Measurements from ENCODE around the gene ZNF407. TPM values are rescaled to one million over a fixed set of nuclear protein-coding genes. Genes with fewer than 3 reads are reported as not detected.

ZNF407 gene
- total RNA-seq, 5 donors from 2014 or later (not counting 1 experiment from before 2014, with no cell fraction given): 22.9 to 37.4 (median 24.4) TPM

GRCh38 chr18:74577019-74577418 lies 20.7 kb upstream of the ZNF407 start:
- CTCF ChIA-PET: no interaction called here
- no peak overlapping the region for H3K27ac ChIP-seq (ENCODE audit: low read length)
- POLR2A ChIA-PET: interaction anchor here in 1 of 2 donors (0.6 kb wide), 1 partner anchor 9 kb away, joined by 7 read pairs; no protein-coding TSS in a partner anchor
- Mint-ChIP-seq H3K27me3 (peaks cover 19 to 31% of the 10 kb centered on the region in 2 donors), H3K4me3 (no peak overlapping the region), H3K4me1 (no peaks in the 10 kb centered on the region), H3K36me3 (no peaks in the 10 kb centered on the region), H3K27ac (no peak overlapping the region), H3K9me3 (no peaks in the 10 kb centered on the region)
- no peaks in the 10 kb centered on the region for H3K4me1 ChIP-seq (ENCODE audit: control insufficient read depth in 1 of 2, extremely low read depth in 1 of 2, insufficient read depth in 2 of 2, low read length in 2 of 2)
- DNase-seq (no peak), ATAC-seq (replicated peaks in 1 of 4) (no peak)
- WGBS (ENCODE audit: insufficient coverage): 59% methylated on average over 5 of the region's 5 CpGs
- H3K9me3 ChIP-seq: no peaks in the 10 kb centered on the region
- no peak overlapping the region for H3K4me3 ChIP-seq (ENCODE audit: control insufficient read depth in 1 of 2, extremely low read depth in 1 of 2, low read length in 1 of 2)
- peaks cover 0 to 23% of the 10 kb centered on the region in 2 experiments for H3K27me3 ChIP-seq (replicated peaks in 1 of 2; ENCODE audit: control insufficient read depth in 2 of 2, extremely low read depth in 1 of 2, insufficient read depth in 2 of 2, low read length in 1 of 2)
- H3K36me3 ChIP-seq (ENCODE audit: control insufficient read depth in 2 of 2, extremely low read depth in 1 of 2, insufficient read depth in 1 of 2, low read length in 1 of 2): no peaks in the 10 kb centered on the region

DNA sequence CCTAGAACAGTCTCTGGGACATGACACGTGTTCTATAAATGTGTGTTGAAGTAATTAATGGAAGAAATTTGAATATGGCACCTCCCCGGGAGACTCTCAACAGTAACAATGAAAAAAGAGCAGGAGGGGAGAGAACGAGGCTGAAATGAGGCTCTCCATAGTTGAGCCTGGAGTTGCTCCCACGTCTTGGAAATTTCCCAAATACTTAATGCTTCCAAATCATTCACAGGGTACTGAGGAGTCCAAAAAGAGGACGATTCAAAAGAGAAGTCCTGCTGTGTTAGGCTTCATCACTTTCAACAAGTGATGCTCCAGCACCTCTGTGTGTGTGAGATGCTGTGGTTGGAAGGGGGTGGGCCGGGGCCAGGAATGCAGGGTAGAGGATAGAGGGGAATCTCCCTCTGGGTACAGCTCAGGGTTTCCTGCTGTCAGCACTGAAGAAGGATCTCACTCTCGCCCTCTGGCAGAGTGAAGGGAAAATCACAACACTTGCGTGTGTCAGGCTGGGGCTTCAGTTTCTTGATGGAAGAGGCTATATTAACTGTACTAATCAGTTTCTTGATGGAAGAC lies 18.1 kb upstream of the ZNF407 start:
- H3K36me3 Mint-ChIP-seq: no peaks in the 10 kb centered on the region
- H3K27me3 Mint-ChIP-seq: peaks cover 27 to 44% of the 10 kb centered on the region in 2 donors
- Histone ChIP-seq H3K9me3 (no peaks in the 10 kb centered on the region), H3K27me3 (replicated peaks in 1 of 2; ENCODE audit: control insufficient read depth in 2 of 2, extremely low read depth in 1 of 2, insufficient read depth in 2 of 2, low read length in 1 of 2) (peaks cover 0 to 20% of the 10 kb centered on the region in 2 experiments), H3K4me3 (ENCODE audit: control insufficient read depth in 1 of 2, extremely low read depth in 1 of 2, low read length in 1 of 2) (no peak overlapping the region), H3K4me1 (ENCODE audit: control insufficient read depth in 1 of 2, extremely low read depth in 1 of 2, insufficient read depth in 2 of 2, low read length in 2 of 2) (no peaks in the 10 kb centered on the region), H3K27ac (ENCODE audit: low read length) (no peak overlapping the region), H3K36me3 (ENCODE audit: control insufficient read depth in 2 of 2, extremely low read depth in 1 of 2, insufficient read depth in 1 of 2, low read length in 1 of 2) (no peaks in the 10 kb centered on the region)
- CTCF ChIA-PET: no interaction called here
- DNase-seq (no peak), ATAC-seq (replicated peaks in 1 of 4) (no peak)
- H3K27ac Mint-ChIP-seq: no peak overlapping the region
- no peaks in the 10 kb centered on the region for H3K9me3 Mint-ChIP-seq
- H3K4me3 Mint-ChIP-seq: no peak overlapping the region
- no CpG with 5 or more reads among the region's 8 CpGs for WGBS (ENCODE audit: insufficient coverage)
- H3K4me1 Mint-ChIP-seq: no peaks in the 10 kb centered on the region
- POLR2A ChIA-PET: interaction anchor here in 1 of 2 donors (0.5 kb wide), 1 partner anchor 19 kb away, joined by 3 read pairs; no protein-coding TSS in a partner anchor

- H3K4me1 Mint-ChIP-seq: no peaks in the 10 kb centered on the region
These were observed 15.0 kb upstream of the ZNF407 start for GRCh38 chr18:74582642-74583041.

DNA sequence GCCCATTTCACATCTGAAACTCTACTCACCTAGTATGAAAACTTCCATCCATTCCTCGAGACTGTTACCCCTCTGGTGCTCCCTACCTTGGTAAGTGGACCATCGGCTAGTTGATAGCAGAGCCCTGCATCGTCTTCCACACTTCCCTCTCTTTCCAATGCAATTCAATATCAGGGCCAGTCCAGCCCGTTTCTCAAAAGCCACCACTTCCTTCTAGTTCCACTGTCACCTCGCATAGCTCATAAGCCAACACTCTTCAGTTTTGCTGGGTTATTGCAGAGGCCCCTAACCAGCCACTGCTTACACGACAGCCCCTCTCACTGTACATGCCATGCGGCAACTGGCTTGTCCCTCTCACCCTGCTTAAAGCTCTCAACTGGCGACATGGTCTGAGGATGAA lies 10.2 kb upstream of the ZNF407 start:
- POLR2A ChIA-PET: no interaction called here
- Histone ChIP-seq H3K27ac (ENCODE audit: low read length) (no peak overlapping the region), H3K36me3 (ENCODE audit: control insufficient read depth in 2 of 2, extremely low read depth in 1 of 2, insufficient read depth in 1 of 2, low read length in 1 of 2) (peaks cover 0 to 1% of the 10 kb centered on the region in 2 donors), H3K27me3 (replicated peaks in 1 of 2; ENCODE audit: control insufficient read depth in 2 of 2, extremely low read depth in 1 of 2, insufficient read depth in 2 of 2, low read length in 1 of 2) (peaks cover 0 to 9% of the 10 kb centered on the region in 2 experiments), H3K4me3 (ENCODE audit: control insufficient read depth in 1 of 2, extremely low read depth in 1 of 2, low read length in 1 of 2) (no peak overlapping the region), H3K9me3 (no peaks in the 10 kb centered on the region), H3K4me1 (ENCODE audit: control insufficient read depth in 1 of 2, extremely low read depth in 1 of 2, insufficient read depth in 2 of 2, low read length in 2 of 2) (no peaks in the 10 kb centered on the region)
- 65% methylated on average over 8 of the region's 8 CpGs for WGBS (ENCODE audit: insufficient coverage)
- Mint-ChIP-seq H3K4me1 (peaks cover 0 to 7% (median 0%) of the 10 kb centered on the region in 3 donors), H3K36me3 (peaks cover under 1% of the 10 kb centered on the region), H3K9me3 (no peaks in the 10 kb centered on the region), H3K27ac (no peak overlapping the region), H3K27me3 (peaks cover 13 to 34% of the 10 kb centered on the region in 2 donors), H3K4me3 (no peak overlapping the region)
- DNase-seq: no peak
- ATAC-seq (replicated peaks in 1 of 4): no peak
- CTCF ChIA-PET: no interaction called here

More at GRCh38 chr18:74582642-74583041, 15.0 kb upstream of the ZNF407 start:
- ATAC-seq (replicated peaks in 1 of 4) (no peak), DNase-seq (no peak)
- Mint-ChIP-seq H3K4me3 (no peak overlapping the region), H3K27ac (no peak overlapping the region), H3K27me3 (peaks cover 36 to 57% of the 10 kb centered on the region in 2 donors), H3K9me3 (no peaks in the 10 kb centered on the region), H3K36me3 (no peaks in the 10 kb centered on the region)
- peaks cover 0 to 21% of the 10 kb centered on the region in 2 experiments for H3K27me3 ChIP-seq (replicated peaks in 1 of 2; ENCODE audit: control insufficient read depth in 2 of 2, extremely low read depth in 1 of 2, insufficient read depth in 2 of 2, low read length in 1 of 2)
- H3K27ac ChIP-seq (ENCODE audit: low read length): no peak overlapping the region
- ChIA-PET CTCF (interaction anchor here (0.9 to 1.1 kb wide), 2 partner anchors 31 to 240 kb away, joined by 3 to 4 read pairs; no protein-coding TSS in a partner anchor), POLR2A (no interaction called here)
- no peaks in the 10 kb centered on the region for H3K9me3 ChIP-seq
- H3K36me3 ChIP-seq (ENCODE audit: control insufficient read depth in 2 of 2, extremely low read depth in 1 of 2, insufficient read depth in 1 of 2, low read length in 1 of 2): no peaks in the 10 kb centered on the region
- H3K4me1 ChIP-seq (ENCODE audit: control insufficient read depth in 1 of 2, extremely low read depth in 1 of 2, insufficient read depth in 2 of 2, low read length in 2 of 2): no peaks in the 10 kb centered on the region
- H3K4me3 ChIP-seq (ENCODE audit: control insufficient read depth in 1 of 2, extremely low read depth in 1 of 2, low read length in 1 of 2): no peak overlapping the region
- WGBS (ENCODE audit: insufficient coverage): 80% methylated on average over 1 of the region's 6 CpGs

- H3K4me1 ChIP-seq (ENCODE audit: control insufficient read depth in 1 of 2, extremely low read depth in 1 of 2, insufficient read depth in 2 of 2, low read length in 2 of 2): no peaks in the 10 kb centered on the region
- no peaks in the 10 kb centered on the region for H3K9me3 ChIP-seq
- ChIA-PET POLR2A (no interaction called here), CTCF (no interaction called here)
- no peak overlapping the region for H3K4me3 Mint-ChIP-seq
- H3K27me3 ChIP-seq (replicated peaks in 1 of 2; ENCODE audit: control insufficient read depth in 2 of 2, extremely low read depth in 1 of 2, insufficient read depth in 2 of 2, low read length in 1 of 2): peaks cover 0 to 5% of the 10 kb centered on the region in 2 experiments
- H3K27ac Mint-ChIP-seq: no peak overlapping the region
- WGBS (ENCODE audit: insufficient coverage): 28% methylated on average over 3 of the region's 6 CpGs
- H3K27ac ChIP-seq (ENCODE audit: low read length): no peak overlapping the region
- H3K36me3 ChIP-seq (ENCODE audit: control insufficient read depth in 2 of 2, extremely low read depth in 1 of 2, insufficient read depth in 1 of 2, low read length in 1 of 2): peaks cover 0 to 8% of the 10 kb centered on the region in 2 donors
- peaks cover 3 to 7% (median 5%) of the 10 kb centered on the region in 3 donors for H3K4me1 Mint-ChIP-seq
- peaks cover 14% of the 10 kb centered on the region for H3K36me3 Mint-ChIP-seq
- H3K4me3 ChIP-seq (ENCODE audit: control insufficient read depth in 1 of 2, extremely low read depth in 1 of 2, low read length in 1 of 2): no peak overlapping the region
- ATAC-seq (replicated peaks in 1 of 4): no peak
- no peak for DNase-seq
- H3K9me3 Mint-ChIP-seq: no peaks in the 10 kb centered on the region
- H3K27me3 Mint-ChIP-seq: peaks cover 9 to 23% of the 10 kb centered on the region in 2 donors
These were observed 8.6 kb upstream of the ZNF407 start for GRCh38 chr18:74589021-74589420.

DNA sequence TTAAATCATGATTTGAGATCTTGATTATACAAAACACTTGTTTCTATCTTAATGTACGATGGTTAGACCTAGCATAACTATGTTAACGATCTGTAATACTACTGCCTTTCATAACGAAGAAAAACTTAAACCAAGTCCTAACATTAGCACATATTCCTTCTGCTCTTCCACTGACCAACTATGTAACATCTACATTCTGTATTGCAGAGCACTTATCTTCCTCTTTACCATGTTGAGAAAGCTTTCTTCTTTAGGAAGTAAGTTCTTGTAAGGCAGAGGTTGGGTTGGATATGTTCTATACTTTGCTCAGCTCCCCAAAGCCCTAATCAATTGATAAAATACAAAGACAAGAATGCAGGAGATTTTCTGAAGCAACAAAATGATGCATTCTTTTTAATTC lies 7.9 kb upstream of the ZNF407 start:
- CTCF ChIA-PET: no interaction called here
- no peak for DNase-seq
- H3K9me3 Mint-ChIP-seq: no peaks in the 10 kb centered on the region
- no peak for ATAC-seq (replicated peaks in 1 of 4)
- peaks cover 9 to 18% of the 10 kb centered on the region in 2 donors for H3K27me3 Mint-ChIP-seq
- no peaks in the 10 kb centered on the region for H3K9me3 ChIP-seq
- H3K36me3 Mint-ChIP-seq: peaks cover 18% of the 10 kb centered on the region
- WGBS (ENCODE audit: insufficient coverage): 81% methylated on average over 3 of the region's 3 CpGs
- no peak overlapping the region for H3K4me3 Mint-ChIP-seq
- H3K27ac ChIP-seq (ENCODE audit: low read length): no peak overlapping the region
- H3K27me3 ChIP-seq (replicated peaks in 1 of 2; ENCODE audit: control insufficient read depth in 2 of 2, extremely low read depth in 1 of 2, insufficient read depth in 2 of 2, low read length in 1 of 2): peaks cover 0 to 5% of the 10 kb centered on the region in 2 experiments
- H3K4me1 ChIP-seq (ENCODE audit: control insufficient read depth in 1 of 2, extremely low read depth in 1 of 2, insufficient read depth in 2 of 2, low read length in 2 of 2): no peaks in the 10 kb centered on the region
- H3K36me3 ChIP-seq (ENCODE audit: control insufficient read depth in 2 of 2, extremely low read depth in 1 of 2, insufficient read depth in 1 of 2, low read length in 1 of 2): peaks cover 0 to 8% of the 10 kb centered on the region in 2 donors
- peaks cover 6 to 12% (median 9%) of the 10 kb centered on the region in 3 donors for H3K4me1 Mint-ChIP-seq
- no peak overlapping the region for H3K4me3 ChIP-seq (ENCODE audit: control insufficient read depth in 1 of 2, extremely low read depth in 1 of 2, low read length in 1 of 2)
- POLR2A ChIA-PET: interaction anchor here (0.5 to 0.7 kb wide), 2 partner anchors 419 to 773 kb away, joined by 4 to 6 read pairs; no protein-coding TSS in a partner anchor
- no peak overlapping the region for H3K27ac Mint-ChIP-seq
